OCI-LY1 (cell line): Measurements from ENCODE around the gene MATN3.

ENCODE experiments used
- H2AFZ ChIP-seq: fragments of 200-600 bp; sonication (generic), shearing (Covaris generic); 2 replicates; pipeline ENCODE4 v1.6.0; 2014; ENCODE audit warnings: antibody characterized with exemption, mild to moderate bottlenecking, low read length
- H3F3A ChIP-seq: fragments of 200-600 bp; sonication (generic), shearing (Covaris generic); 2 replicates; pipeline ENCODE4 v1.6.0; 2014; ENCODE audit warnings: mild to moderate bottlenecking, antibody characterized with exemption, low read length, moderate library complexity; ENCODE audit not compliant: insufficient read depth
- H3K27ac ChIP-seq: fragments of 200-600 bp; sonication (generic); 2 replicates; pipeline ENCODE4 v1.5.1; 2014; ENCODE audit warnings: low read length, mixed run types, mild to moderate bottlenecking, low read depth; ENCODE audit not compliant: poor library complexity, severe bottlenecking
- H3K27me3 ChIP-seq: fragments of 200-600 bp; sonication (generic); 2 replicates; pipeline ENCODE4 v1.6.0; 2014; ENCODE audit warnings: antibody characterized with exemption, mild to moderate bottlenecking, low read length, moderate library complexity; ENCODE audit not compliant: insufficient read depth
- H3K36me3 ChIP-seq: fragments of 200-600 bp; sonication (generic); 2 replicates; pipeline ENCODE4 v1.6.1; 2014; ENCODE audit warnings: mild to moderate bottlenecking, antibody characterized with exemption, low read length, moderate library complexity, mixed read lengths; ENCODE audit not compliant: insufficient read depth
- H3K4me1 ChIP-seq: fragments of 200-600 bp; sonication (generic); 2 replicates; pipeline ENCODE4 v1.5.1; 2014; ENCODE audit warnings: mild to moderate bottlenecking, low read length, moderate library complexity; ENCODE audit not compliant: insufficient read depth, severe bottlenecking
- H3K4me2 ChIP-seq: fragments of 200-600 bp; sonication (generic), shearing (Covaris generic); 2 replicates; pipeline ENCODE4 v1.6.1; 2014; ENCODE audit warnings: low read length
- H3K4me3 ChIP-seq: fragments of 200-600 bp; sonication (generic); 2 replicates; pipeline ENCODE4 v1.5.1; 2014; ENCODE audit warnings: low read length, low read depth, mild to moderate bottlenecking, mixed read lengths; ENCODE audit not compliant: poor library complexity, severe bottlenecking
- H3K79me2 ChIP-seq: fragments of 200-600 bp; shearing (Covaris generic); 2 replicates; pipeline ENCODE4 v1.6.1; 2016; ENCODE audit warnings: mixed run types, low read length, mixed read lengths; ENCODE audit not compliant: insufficient read depth
- H3K9ac ChIP-seq: fragments of 200-600 bp; sonication (generic), shearing (Covaris generic); 2 replicates; pipeline ENCODE4 v1.6.1; 2014; ENCODE audit warnings: mild to moderate bottlenecking, low read length, mixed read lengths
- H3K9me2 ChIP-seq: fragments of 200-600 bp; sonication (generic), shearing (Covaris generic); 2 replicates; pipeline ENCODE4 v1.6.1; 2014; ENCODE audit warnings: low read depth, mild to moderate bottlenecking, low read length, mixed read lengths
- H3K9me3 ChIP-seq: fragments of 200-600 bp; shearing (Covaris generic); 2 replicates; pipeline ENCODE4 v1.6.1; 2014; ENCODE audit warnings: low read length, mixed read lengths
- H4K20me1 ChIP-seq: fragments of 200-600 bp; sonication (generic), shearing (Covaris generic); 2 replicates; pipeline ENCODE4 v1.6.0; 2016; ENCODE audit warnings: mild to moderate bottlenecking, low read length; ENCODE audit not compliant: insufficient read depth
- EZH2 ChIP-seq: fragments of 200-600 bp; sonication (generic), shearing (Covaris generic); IDR thresholded peaks from 2 replicates; pipeline ENCODE4 v1.8.0; 2017; ENCODE audit warnings: borderline replicate concordance, mixed run types, mild to moderate bottlenecking, antibody characterized with exemption, low read length, moderate library complexity, mixed read lengths
- TF ChIP-seq, protein P1 (sequence below): fragments of 200-600 bp; sonication (generic), shearing (Covaris generic); IDR thresholded peaks from 2 replicates; pipeline ENCODE4 v1.5.1; 2017; ENCODE audit warnings: mild to moderate bottlenecking, antibody characterized with exemption, low read length, moderate library complexity, mixed read lengths

Gene MATN3

DNA sequence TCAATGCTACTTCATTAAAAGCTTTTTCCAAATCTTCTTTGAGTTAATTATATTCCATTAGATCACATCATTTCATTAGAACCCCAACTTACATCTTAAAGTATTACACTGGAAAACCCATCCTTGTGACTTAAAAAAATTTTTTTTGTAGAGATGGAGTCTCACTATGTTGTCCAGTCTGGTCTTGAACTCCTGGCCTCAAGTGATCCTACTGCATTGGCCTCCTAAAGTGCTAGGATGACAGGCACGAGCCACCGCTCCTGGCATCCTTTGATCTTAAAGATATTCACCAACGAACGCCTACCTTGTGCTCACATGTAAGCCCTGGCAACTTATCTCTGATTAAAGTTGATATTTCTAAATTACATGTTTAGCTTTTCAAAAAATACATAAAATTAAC is 32.3 kb upstream of the MATN3 start:
- Histone ChIP-seq H3K4me2 (no peak overlapping the region), H3K4me3 (no peak overlapping the region), H3K36me3 (peaks cover 11% of the 10 kb centered on the region), H3K9me3 (no peaks in the 10 kb centered on the region), H3K4me1 (peaks cover 19% of the 10 kb centered on the region), H4K20me1 (no peaks in the 10 kb centered on the region), H3K27me3 (no peaks in the 10 kb centered on the region), H3F3A (no peaks in the 10 kb centered on the region), H2AFZ (no peak overlapping the region), H3K9ac (no peak overlapping the region), H3K79me2 (peaks cover 46% of the 10 kb centered on the region), H3K9me2 (no peaks in the 10 kb centered on the region), H3K27ac (no peak overlapping the region)
- TF ChIP-seq, protein P1, sequence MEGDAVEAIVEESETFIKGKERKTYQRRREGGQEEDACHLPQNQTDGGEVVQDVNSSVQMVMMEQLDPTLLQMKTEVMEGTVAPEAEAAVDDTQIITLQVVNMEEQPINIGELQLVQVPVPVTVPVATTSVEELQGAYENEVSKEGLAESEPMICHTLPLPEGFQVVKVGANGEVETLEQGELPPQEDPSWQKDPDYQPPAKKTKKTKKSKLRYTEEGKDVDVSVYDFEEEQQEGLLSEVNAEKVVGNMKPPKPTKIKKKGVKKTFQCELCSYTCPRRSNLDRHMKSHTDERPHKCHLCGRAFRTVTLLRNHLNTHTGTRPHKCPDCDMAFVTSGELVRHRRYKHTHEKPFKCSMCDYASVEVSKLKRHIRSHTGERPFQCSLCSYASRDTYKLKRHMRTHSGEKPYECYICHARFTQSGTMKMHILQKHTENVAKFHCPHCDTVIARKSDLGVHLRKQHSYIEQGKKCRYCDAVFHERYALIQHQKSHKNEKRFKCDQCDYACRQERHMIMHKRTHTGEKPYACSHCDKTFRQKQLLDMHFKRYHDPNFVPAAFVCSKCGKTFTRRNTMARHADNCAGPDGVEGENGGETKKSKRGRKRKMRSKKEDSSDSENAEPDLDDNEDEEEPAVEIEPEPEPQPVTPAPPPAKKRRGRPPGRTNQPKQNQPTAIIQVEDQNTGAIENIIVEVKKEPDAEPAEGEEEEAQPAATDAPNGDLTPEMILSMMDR: no peak
- TF ChIP-seq EZH2: no peak

DNA sequence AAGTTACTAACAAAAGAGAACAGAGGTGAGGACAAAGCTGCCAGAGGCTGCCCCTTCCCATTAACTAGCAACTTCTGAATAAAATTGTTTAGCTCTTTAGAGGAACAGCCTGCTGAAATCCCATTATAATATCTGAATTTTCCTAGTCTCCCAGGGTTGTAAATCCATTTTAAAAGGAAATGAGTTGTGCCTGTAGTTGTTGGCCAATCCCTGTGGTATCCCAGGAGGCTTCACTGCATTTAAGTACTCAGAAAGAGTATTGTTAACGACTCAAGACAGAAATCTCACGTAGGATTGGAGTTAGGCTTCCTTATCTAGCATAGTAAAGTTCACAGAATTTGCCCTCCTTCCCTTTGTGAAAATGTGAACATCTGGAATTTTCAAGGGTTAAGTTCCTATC is 30.1 kb upstream of the MATN3 start:
- Histone ChIP-seq H3K79me2 (peaks cover 24% of the 10 kb centered on the region), H2AFZ (no peak overlapping the region), H4K20me1 (no peaks in the 10 kb centered on the region), H3K4me1 (no peaks in the 10 kb centered on the region), H3K9me2 (no peaks in the 10 kb centered on the region), H3F3A (no peaks in the 10 kb centered on the region), H3K4me2 (no peak overlapping the region), H3K36me3 (peaks cover 30% of the 10 kb centered on the region), H3K27ac (no peak overlapping the region), H3K4me3 (no peak overlapping the region), H3K9ac (no peak overlapping the region), H3K9me3 (no peaks in the 10 kb centered on the region), H3K27me3 (no peaks in the 10 kb centered on the region)
- TF ChIP-seq, protein P1: no peak
- no peak for TF ChIP-seq EZH2

DNA sequence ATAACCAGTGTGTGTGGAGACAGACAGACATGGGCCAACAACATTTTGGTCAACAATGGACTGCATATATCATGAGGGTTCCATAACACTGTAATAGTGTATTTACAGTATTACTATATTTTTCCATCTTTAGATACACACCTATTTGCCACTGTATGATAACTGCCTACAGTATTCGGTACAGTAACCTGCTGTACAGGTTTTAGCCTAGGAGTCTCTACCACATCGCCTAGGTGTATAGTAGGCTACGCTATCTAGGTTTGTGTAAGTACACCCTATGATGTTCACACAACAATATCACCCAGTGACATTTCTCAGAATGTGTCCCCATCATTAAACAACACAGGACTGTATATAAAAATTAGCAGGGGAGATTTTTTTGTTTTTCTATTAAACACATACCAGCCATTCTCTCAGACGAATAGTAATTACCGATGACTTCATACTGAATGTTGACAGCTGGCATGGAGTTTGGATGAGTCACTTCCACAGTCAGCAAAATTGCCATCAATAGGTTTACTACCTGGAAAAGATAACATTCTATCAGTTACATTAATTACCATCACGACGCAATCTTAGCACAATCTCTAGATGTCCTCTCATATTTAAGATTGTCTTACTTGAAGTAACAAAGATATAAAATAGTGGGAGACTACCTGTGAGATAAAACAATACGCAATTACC is 28.2 kb upstream of the MATN3 start:
- Histone ChIP-seq H3K79me2 (peaks cover 21% of the 10 kb centered on the region), H3K27ac (no peak overlapping the region)

More for the DNA sequence above, 28.2 kb upstream of the MATN3 start:
- H4K20me1 ChIP-seq: no peaks in the 10 kb centered on the region
- H2AFZ ChIP-seq: no peak overlapping the region
- H3F3A ChIP-seq: no peaks in the 10 kb centered on the region
- no peaks in the 10 kb centered on the region for H3K9me3 ChIP-seq
- no peaks in the 10 kb centered on the region for H3K4me1 ChIP-seq
- no peak overlapping the region for H3K4me3 ChIP-seq
- H3K9ac ChIP-seq: no peak overlapping the region
- no peak for TF ChIP-seq EZH2
- TF ChIP-seq, protein P1: no peak
- no peak overlapping the region for H3K4me2 ChIP-seq
- H3K27me3 ChIP-seq: no peaks in the 10 kb centered on the region
- no peaks in the 10 kb centered on the region for H3K9me2 ChIP-seq
- H3K36me3 ChIP-seq: peaks cover 49% of the 10 kb centered on the region
